ENCODE results near the gene PDCD2. TPM values are rescaled to one million over a fixed set of nuclear protein-coding genes. Genes with fewer than 3 reads are reported as not detected.

Gene PDCD2
- total RNA-seq, 1 donor: 50.6 TPM

- Histone ChIP-seq H3K4me1 (ENCODE audit: insufficient read depth, low read length) (no peaks in the 10 kb centered on the region), H3K9me3 (ENCODE audit: low read depth, low read length) (no peaks in the 10 kb centered on the region), H3K27me3 (ENCODE audit: insufficient read depth, low read length) (no peaks in the 10 kb centered on the region)
These were observed 22.9 kb downstream of the PDCD2 start for GRCh38 chr6:170561555-170561954.

GRCh38 chr6:170555305-170555704 lies 29.1 kb downstream of the PDCD2 start:
- H3K4me3 ChIP-seq (ENCODE audit: low read length): no peak overlapping the region

More at GRCh38 chr6:170561555-170561954, 22.9 kb downstream of the PDCD2 start:
- H3K4me3 ChIP-seq (ENCODE audit: low read length): no peak overlapping the region

GRCh38 chr6:170554796-170555137 lies 29.7 kb downstream of the PDCD2 start:
- H3K4me3 ChIP-seq (ENCODE audit: low read length): peak overlapping the region; percentile 86
- peaks cover 38% of the 10 kb centered on the region for H3K4me1 ChIP-seq (ENCODE audit: insufficient read depth, low read length)
- H3K9me3 ChIP-seq (ENCODE audit: low read depth, low read length): no peaks in the 10 kb centered on the region

More at GRCh38 chr6:170555305-170555704, 29.1 kb downstream of the PDCD2 start:
- H3K4me1 ChIP-seq (ENCODE audit: insufficient read depth, low read length): peaks cover 36% of the 10 kb centered on the region
- H3K27me3 ChIP-seq (ENCODE audit: insufficient read depth, low read length): no peaks in the 10 kb centered on the region
- no peaks in the 10 kb centered on the region for H3K9me3 ChIP-seq (ENCODE audit: low read depth, low read length)

GRCh38 chr6:170554013-170554795 lies 30.2 kb downstream of the PDCD2 start, which contains the start of gene TBP:
Gene TBP, plus strand, starts transcription at chr6:170554369. Its CDS starts 2,661 bp downstream, at chr6:170557030.
- Histone ChIP-seq H3K4me1 (ENCODE audit: insufficient read depth, low read length) (peaks cover 38% of the 10 kb centered on the region), H3K4me3 (ENCODE audit: low read length) (peak within 1 kb of the TSS; percentile 86), H3K9me3 (ENCODE audit: low read depth, low read length) (no peaks in the 10 kb centered on the region), H3K27me3 (ENCODE audit: insufficient read depth, low read length) (no peaks in the 10 kb centered on the region)

More at GRCh38 chr6:170554796-170555137, 29.7 kb downstream of the PDCD2 start:
- H3K27me3 ChIP-seq (ENCODE audit: insufficient read depth, low read length): no peaks in the 10 kb centered on the region

- Histone ChIP-seq H3K4me1 (ENCODE audit: insufficient read depth, low read length) (peaks cover 38% of the 10 kb centered on the region), H3K4me3 (ENCODE audit: low read length) (peak overlapping the region; percentile 86), H3K27me3 (ENCODE audit: insufficient read depth, low read length) (no peaks in the 10 kb centered on the region), H3K9me3 (ENCODE audit: low read depth, low read length) (no peaks in the 10 kb centered on the region)
These were observed 30.9 kb downstream of the PDCD2 start for GRCh38 chr6:170553534-170554012.

DNA sequence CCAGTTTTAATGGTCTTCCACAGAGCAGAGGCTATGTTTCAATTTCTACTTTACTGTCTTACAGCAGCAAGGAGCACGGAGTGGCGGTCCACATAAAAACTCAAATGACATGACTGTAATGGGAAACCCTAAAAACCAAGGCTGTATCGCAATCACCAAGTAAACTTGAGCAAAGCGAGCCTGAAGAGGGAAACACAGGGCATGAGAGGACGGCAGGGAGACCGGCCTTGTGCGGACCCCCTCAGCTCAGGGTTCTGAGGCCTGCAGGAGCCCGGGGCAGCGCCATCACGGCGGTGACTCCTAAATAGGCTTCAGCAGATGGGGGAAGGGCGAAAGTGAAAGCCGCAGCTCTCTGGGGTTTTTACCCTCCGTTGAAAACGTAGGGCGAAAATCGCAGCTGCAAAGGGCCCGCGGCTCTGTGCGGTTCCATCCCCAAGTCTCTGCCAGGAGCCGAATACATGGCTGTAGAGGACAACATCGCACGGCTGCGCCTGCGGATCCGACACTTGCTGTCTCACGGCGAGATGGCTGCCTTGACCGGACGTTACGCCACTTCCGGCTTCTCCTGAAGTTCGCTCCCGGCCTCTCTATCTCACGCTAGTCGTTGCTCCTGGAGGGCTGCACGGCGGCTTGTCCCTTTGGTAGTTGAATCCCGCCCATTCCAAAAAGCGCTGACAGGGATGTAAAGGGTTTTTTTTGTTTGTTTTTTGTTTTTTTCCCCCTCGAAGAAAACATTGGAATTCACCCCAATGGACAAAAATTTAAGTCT lies 31.5 kb downstream of the PDCD2 start, which contains the start of gene PSMB1:
Gene PSMB1, minus strand, starts transcription at position 543 of the 769 bp plus-strand sequence. Its CDS starts 65 bp downstream, at position 478.
- H3K4me1 ChIP-seq (ENCODE audit: insufficient read depth, low read length): peaks cover 38% of the 10 kb centered on the region

DNA sequence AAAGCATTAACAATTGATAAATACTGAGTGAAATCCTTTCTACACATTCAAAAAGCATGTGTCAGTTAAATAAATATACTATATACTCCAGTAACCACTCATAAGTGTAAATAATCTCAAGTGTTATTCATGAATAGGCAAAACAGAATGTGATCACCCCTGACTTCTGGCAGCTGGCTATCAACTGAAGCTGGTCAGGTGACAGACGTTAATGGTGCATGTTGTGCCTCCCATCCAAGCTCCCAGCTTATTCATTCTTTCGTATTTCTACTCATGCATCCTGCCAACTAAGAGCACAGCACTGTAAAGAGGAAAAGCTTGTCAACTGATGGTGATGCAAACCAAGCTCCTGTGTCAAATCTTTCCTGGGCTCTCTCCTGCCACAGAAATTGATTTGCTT lies 39.0 kb downstream of the PDCD2 start:
- no peaks in the 10 kb centered on the region for H3K9me3 ChIP-seq (ENCODE audit: low read depth, low read length)
- peaks cover 2% of the 10 kb centered on the region for H3K4me1 ChIP-seq (ENCODE audit: insufficient read depth, low read length)
- no peak overlapping the region for H3K4me3 ChIP-seq (ENCODE audit: low read length)
- H3K27me3 ChIP-seq (ENCODE audit: insufficient read depth, low read length): no peaks in the 10 kb centered on the region

More for the DNA sequence above, 31.5 kb downstream of the PDCD2 start, which contains the start of gene PSMB1:
- H3K9me3 ChIP-seq (ENCODE audit: low read depth, low read length): no peaks in the 10 kb centered on the region
- H3K27me3 ChIP-seq (ENCODE audit: insufficient read depth, low read length): no peaks in the 10 kb centered on the region
- H3K4me3 ChIP-seq (ENCODE audit: low read length): peak within 1 kb of the TSS; percentile 86

DNA sequence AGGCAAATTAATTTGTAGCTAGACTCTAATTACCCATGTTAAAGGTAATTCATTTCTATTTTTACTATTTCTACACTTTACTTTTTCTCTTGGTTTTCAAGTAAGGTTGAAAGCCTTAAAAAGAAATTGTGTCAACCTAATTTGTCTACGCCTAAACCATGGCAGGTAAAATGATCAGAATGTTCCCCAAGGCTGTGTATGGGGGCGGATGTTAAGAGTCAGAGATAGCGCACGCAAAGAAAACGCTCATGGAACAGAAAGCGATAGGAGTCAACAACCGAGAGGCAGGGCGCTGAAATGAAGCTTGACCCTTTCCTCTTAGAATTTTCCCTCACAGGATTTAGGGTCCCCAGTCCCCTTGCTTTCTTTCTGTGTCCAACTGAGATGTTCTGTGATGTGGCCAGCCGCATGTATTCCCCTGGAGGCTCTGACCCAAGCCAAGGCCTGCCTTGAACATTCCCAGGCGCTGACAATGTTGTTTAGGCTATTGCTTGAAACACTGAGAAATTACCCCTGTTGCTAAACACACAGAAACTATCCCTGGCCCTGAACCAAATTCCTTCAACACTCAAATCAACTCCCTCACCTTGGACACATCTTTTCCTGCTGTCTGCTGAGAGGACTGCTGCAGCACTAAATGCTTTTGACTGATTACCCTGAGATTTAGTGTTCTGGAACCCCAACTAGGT lies 42.3 kb downstream of the PDCD2 start:
- Histone ChIP-seq H3K4me1 (ENCODE audit: insufficient read depth, low read length) (no peaks in the 10 kb centered on the region), H3K4me3 (ENCODE audit: low read length) (no peak overlapping the region), H3K27me3 (ENCODE audit: insufficient read depth, low read length) (no peaks in the 10 kb centered on the region), H3K9me3 (ENCODE audit: low read depth, low read length) (no peaks in the 10 kb centered on the region)

GRCh38 chr6:170537329-170537728 lies 47.1 kb downstream of the PDCD2 start:
- Histone ChIP-seq H3K4me3 (ENCODE audit: low read length) (no peak overlapping the region), H3K9me3 (ENCODE audit: low read depth, low read length) (no peaks in the 10 kb centered on the region), H3K4me1 (ENCODE audit: insufficient read depth, low read length) (no peaks in the 10 kb centered on the region), H3K27me3 (ENCODE audit: insufficient read depth, low read length) (no peaks in the 10 kb centered on the region)

DNA sequence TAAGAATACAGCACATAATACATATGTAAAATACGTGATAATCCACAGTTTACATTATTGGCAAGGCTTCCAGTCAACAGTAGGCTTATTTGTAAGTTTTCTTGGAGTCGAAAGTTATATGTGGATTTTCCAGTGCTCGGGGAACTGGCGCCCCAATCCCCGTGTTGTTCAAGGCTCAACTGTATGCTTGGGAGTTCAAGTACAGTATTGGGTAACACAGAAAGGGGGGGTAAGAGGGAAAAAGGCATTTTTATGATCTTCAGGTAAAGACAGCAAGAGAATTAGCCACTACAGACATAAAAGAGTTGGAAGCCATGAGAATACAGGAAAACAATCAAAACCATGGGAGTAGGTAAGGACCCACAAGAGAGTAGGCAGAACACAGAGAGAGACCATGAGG lies 47.8 kb downstream of the PDCD2 start:
- no peak overlapping the region for H3K4me3 ChIP-seq (ENCODE audit: low read length)
- H3K4me1 ChIP-seq (ENCODE audit: insufficient read depth, low read length): no peaks in the 10 kb centered on the region
- H3K27me3 ChIP-seq (ENCODE audit: insufficient read depth, low read length): no peaks in the 10 kb centered on the region
- H3K9me3 ChIP-seq (ENCODE audit: low read depth, low read length): no peaks in the 10 kb centered on the region

DNA sequence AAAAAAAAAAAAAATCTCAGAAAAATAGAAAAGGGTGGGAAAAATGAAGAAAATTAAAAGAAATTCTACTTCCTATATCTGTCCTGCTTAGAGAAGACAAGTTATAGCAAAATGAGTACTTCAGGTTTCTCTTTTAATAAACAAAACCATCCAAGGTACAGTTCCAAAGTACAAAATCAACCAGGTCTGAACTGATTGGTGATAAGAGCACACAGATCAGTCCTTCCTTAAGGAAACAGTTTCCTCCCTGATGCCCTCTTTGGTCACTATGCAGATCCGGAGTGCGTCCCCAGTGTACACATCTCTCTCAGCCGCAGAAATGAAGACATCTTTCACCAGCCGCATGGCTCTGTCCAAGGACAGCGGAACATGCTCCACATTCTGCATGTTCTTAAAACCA lies 49.4 kb downstream of the PDCD2 start:
- no peaks in the 10 kb centered on the region for H3K27me3 ChIP-seq (ENCODE audit: insufficient read depth, low read length)
- no peaks in the 10 kb centered on the region for H3K4me1 ChIP-seq (ENCODE audit: insufficient read depth, low read length)
- H3K9me3 ChIP-seq (ENCODE audit: low read depth, low read length): no peaks in the 10 kb centered on the region
- H3K4me3 ChIP-seq (ENCODE audit: low read length): no peak overlapping the region

GRCh38 chr6:170533792-170534191 lies 50.6 kb downstream of the PDCD2 start:
- no peaks in the 10 kb centered on the region for H3K4me1 ChIP-seq (ENCODE audit: insufficient read depth, low read length)
- no peaks in the 10 kb centered on the region for H3K9me3 ChIP-seq (ENCODE audit: low read depth, low read length)
- no peaks in the 10 kb centered on the region for H3K27me3 ChIP-seq (ENCODE audit: insufficient read depth, low read length)
- no peak overlapping the region for H3K4me3 ChIP-seq (ENCODE audit: low read length)

- Histone ChIP-seq H3K4me1 (ENCODE audit: insufficient read depth, low read length) (no peaks in the 10 kb centered on the region), H3K4me3 (ENCODE audit: low read length) (no peak overlapping the region), H3K9me3 (ENCODE audit: low read depth, low read length) (no peaks in the 10 kb centered on the region), H3K27me3 (ENCODE audit: insufficient read depth, low read length) (no peaks in the 10 kb centered on the region)
These were observed 51.5 kb downstream of the PDCD2 start for GRCh38 chr6:170532867-170533488.

DNA sequence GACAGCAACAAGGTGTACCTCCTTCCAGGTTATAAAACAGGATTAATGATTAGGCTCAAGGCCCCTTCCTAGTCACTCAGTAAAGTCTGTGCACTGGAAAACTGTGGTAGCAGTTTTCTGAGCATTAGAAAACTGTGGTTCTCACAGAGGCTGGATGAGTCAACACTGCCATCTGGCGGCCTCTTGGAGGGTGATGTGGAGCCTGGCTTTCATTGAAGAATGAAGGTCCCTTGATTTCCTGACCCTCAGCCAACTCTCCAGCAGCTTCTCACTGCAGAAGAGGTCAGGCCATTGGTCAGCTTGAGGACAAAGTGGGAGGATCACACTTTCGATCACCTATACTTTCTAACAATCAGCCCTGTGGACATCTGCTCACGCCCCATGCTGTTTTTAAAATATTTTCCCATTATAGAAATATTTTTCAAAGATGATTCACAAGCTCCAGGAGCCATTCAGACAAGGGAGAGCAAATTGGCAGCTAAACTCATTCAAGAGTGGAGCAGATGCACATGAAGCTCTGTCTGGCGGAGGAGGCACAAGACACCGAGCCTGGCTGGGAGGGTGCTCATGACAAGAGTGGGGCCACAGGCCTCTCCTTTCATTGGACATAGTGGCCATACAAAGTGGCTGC lies 54.5 kb downstream of the PDCD2 start:
- Histone ChIP-seq H3K27me3 (ENCODE audit: insufficient read depth, low read length) (no peaks in the 10 kb centered on the region), H3K4me3 (ENCODE audit: low read length) (no peak overlapping the region), H3K9me3 (ENCODE audit: low read depth, low read length) (no peaks in the 10 kb centered on the region)

More for the DNA sequence above, 54.5 kb downstream of the PDCD2 start:
- H3K4me1 ChIP-seq (ENCODE audit: insufficient read depth, low read length): no peaks in the 10 kb centered on the region

Data from mononuclear cell (primary cell).